Measurements from ENCODE around the gene AGPAT4. TPM values are rescaled to one million over a fixed set of nuclear protein-coding genes. Genes with fewer than 3 reads are reported as not detected.

AGPAT4 gene
- total and polyA plus RNA-seq, 3 donors from 2014 or later: 5.4 to 7.2 (median 6.4) TPM

DNA sequence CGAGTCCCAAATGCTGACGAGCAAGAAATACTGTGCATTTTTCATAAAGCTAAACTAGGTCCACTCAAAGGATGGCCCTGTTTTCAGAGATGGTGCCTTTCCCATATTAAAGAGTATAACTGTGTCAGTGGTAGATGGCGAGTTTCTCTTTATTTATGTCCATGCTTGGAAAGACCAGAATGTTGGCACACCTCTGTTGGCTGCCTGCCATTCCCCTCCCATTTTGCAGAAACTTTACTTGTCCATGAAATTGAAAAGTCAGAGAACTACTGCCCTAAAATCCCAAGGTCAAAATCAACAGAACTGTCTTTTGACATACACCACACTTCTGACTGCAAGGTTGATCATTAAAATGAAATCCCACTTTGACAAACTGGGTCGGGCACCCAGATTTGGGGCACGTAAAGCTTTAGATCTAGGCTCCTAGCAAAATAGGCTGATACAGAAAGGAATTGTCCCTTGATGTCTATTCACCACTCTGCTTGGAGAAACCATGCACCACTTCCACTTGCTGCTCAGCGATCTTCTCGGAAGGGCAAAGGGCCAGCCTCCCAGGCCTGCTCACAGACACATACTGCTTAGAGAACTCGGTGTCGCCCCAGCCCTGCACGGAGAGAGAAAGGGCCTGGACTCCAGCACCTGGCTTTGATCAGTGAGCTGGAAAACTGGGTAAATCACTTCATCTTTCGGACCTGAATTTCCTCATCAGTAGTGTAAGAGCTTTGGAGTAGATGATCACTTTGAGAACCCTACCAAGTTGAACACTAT is 130.0 kb downstream of the AGPAT4 start:
- no peaks in the 10 kb centered on the region for H3K4me1 ChIP-seq
- H3K4me3 ChIP-seq: no peak overlapping the region
- H3K36me3 ChIP-seq (ENCODE audit: low read depth, missing control alignments): no peaks in the 10 kb centered on the region
- intact Hi-C loops (cut with DNase I; ENCODE audit: low total_unique reads): no loop called here
- DNase-seq: no peak
- H3K27me3 ChIP-seq: no peaks in the 10 kb centered on the region
- TF ChIP-seq CTCF (IDR thresholded peaks at IDR 0.05): no peak
- no peak for TF ChIP-seq POLR2A (IDR thresholded peaks at IDR 0.05)
- no peak overlapping the region for H3K27ac ChIP-seq
- WGBS, 2 donors: 88 to 93% methylated on average over 11 of the region's 11 CpGs
- H3K9me3 ChIP-seq: no peaks in the 10 kb centered on the region

DNA sequence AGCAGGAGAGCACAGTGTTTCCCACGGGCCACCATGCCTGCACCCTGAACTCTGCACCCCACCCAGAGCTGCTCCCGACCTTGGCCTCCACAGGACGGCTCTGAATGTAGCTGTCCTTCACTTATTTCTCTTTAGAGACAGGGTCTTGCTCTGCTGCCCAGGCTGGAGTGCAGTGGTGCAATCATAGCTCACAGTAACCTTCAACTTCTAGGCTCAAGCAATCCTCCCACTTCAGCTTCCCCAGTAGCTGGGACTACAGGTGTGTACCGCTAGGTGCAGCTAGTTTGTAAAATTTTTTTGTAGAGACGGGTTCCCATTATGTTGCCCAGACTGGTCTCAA is 130.9 kb downstream of the AGPAT4 start:
- Histone ChIP-seq H3K27me3 (no peaks in the 10 kb centered on the region), H3K27ac (no peak overlapping the region), H3K4me3 (no peak overlapping the region), H3K4me1 (no peaks in the 10 kb centered on the region), H3K36me3 (ENCODE audit: low read depth, missing control alignments) (no peaks in the 10 kb centered on the region), H3K9me3 (no peaks in the 10 kb centered on the region)
- no peak for TF ChIP-seq POLR2A (IDR thresholded peaks at IDR 0.05)
- TF ChIP-seq CTCF (IDR thresholded peaks at IDR 0.05): no peak
- no peak for DNase-seq
- intact Hi-C loops (cut with DNase I; ENCODE audit: low total_unique reads): no loop called here
- WGBS, 2 donors: 79 to 89% methylated on average over 5 of the region's 5 CpGs

GRCh38 chr6:161141173-161141572 is 132.7 kb downstream of the AGPAT4 start:
- 86 to 88% methylated on average over 11 of the region's 11 CpGs for WGBS, 2 donors
- no peak for TF ChIP-seq CTCF (IDR thresholded peaks at IDR 0.05)
- TF ChIP-seq POLR2A (IDR thresholded peaks at IDR 0.05): no peak
- no peaks in the 10 kb centered on the region for H3K36me3 ChIP-seq (ENCODE audit: low read depth, missing control alignments)

DNA sequence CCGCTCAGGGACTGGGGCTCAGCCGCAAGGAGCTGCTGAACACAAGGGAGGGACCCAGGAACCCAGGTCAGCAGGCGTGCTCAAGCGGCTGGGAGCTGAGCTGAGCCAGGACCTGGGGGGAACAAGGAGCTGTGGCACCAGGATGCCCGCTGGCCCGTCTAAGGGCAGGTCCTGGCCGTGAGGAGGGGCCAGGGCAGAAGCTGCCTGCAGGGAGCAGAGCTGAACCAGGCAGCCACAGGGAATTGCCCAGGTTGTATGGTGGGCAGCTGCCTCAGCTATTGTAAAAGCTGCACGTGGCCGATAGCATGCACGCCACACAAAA is 133.3 kb downstream of the AGPAT4 start:
- no peaks in the 10 kb centered on the region for H3K9me3 ChIP-seq
- H3K27ac ChIP-seq: no peak overlapping the region
- H3K36me3 ChIP-seq (ENCODE audit: low read depth, missing control alignments): no peaks in the 10 kb centered on the region
- no peak for TF ChIP-seq POLR2A (IDR thresholded peaks at IDR 0.05)
- no peak for TF ChIP-seq CTCF (IDR thresholded peaks at IDR 0.05)
- H3K4me1 ChIP-seq: no peaks in the 10 kb centered on the region
- intact Hi-C loops (cut with DNase I; ENCODE audit: low total_unique reads): no loop called here
- no peaks in the 10 kb centered on the region for H3K27me3 ChIP-seq
- DNase-seq: no peak
- no peak overlapping the region for H3K4me3 ChIP-seq
- WGBS, 2 donors: 91 to 95% methylated on average over 4 to 10 of the region's 10 CpGs

More at GRCh38 chr6:161141173-161141572, 132.7 kb downstream of the AGPAT4 start:
- H3K9me3 ChIP-seq: no peaks in the 10 kb centered on the region
- H3K4me1 ChIP-seq: no peaks in the 10 kb centered on the region
- H3K4me3 ChIP-seq: no peak overlapping the region
- no peaks in the 10 kb centered on the region for H3K27me3 ChIP-seq
- intact Hi-C loops (cut with DNase I; ENCODE audit: low total_unique reads): no loop called here
- DNase-seq: no peak
- no peak overlapping the region for H3K27ac ChIP-seq

Data from testis (tissue), 3 donors.